ENCODE data around the gene MBNL2.

GRCh38 chr13:97267418-97268059 is 45.4 kb downstream of the MBNL2 start:
- TF ChIP-seq, protein P1, sequence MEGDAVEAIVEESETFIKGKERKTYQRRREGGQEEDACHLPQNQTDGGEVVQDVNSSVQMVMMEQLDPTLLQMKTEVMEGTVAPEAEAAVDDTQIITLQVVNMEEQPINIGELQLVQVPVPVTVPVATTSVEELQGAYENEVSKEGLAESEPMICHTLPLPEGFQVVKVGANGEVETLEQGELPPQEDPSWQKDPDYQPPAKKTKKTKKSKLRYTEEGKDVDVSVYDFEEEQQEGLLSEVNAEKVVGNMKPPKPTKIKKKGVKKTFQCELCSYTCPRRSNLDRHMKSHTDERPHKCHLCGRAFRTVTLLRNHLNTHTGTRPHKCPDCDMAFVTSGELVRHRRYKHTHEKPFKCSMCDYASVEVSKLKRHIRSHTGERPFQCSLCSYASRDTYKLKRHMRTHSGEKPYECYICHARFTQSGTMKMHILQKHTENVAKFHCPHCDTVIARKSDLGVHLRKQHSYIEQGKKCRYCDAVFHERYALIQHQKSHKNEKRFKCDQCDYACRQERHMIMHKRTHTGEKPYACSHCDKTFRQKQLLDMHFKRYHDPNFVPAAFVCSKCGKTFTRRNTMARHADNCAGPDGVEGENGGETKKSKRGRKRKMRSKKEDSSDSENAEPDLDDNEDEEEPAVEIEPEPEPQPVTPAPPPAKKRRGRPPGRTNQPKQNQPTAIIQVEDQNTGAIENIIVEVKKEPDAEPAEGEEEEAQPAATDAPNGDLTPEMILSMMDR (conservative IDR thresholded peaks at IDR 0.05; ENCODE audit: low read length) = no peak
- TF ChIP-seq EZH2phosphoT487 (IDR thresholded peaks at IDR 0.05; ENCODE audit: borderline replicate concordance, low read depth, low read length) = no peak

Measured in OCI-LY7 (cell line).